ENCODE data around the gene PIP4P1.

The PIP4P1 gene

DNA sequence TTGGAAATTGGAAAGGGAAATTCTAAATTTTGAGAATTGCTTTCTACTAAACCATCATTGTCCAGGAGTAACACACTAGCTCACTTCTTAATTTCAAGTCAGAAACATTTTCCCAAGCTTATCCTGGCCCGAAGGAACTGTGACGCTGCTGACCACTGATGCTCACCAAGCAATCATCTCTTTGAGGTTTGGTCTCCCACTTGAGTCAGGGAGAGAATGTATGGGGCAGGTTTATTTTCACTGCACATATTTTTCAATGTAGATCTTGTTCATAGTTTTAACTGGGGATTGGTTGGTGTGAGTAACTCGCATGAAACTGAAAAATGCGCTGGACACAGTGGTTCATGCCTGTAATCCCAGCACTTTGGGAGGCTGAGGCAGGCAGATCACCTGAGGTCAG, 31.3 kb upstream of the PIP4P1 start (continued):
- TF ChIP-seq, protein P1, sequence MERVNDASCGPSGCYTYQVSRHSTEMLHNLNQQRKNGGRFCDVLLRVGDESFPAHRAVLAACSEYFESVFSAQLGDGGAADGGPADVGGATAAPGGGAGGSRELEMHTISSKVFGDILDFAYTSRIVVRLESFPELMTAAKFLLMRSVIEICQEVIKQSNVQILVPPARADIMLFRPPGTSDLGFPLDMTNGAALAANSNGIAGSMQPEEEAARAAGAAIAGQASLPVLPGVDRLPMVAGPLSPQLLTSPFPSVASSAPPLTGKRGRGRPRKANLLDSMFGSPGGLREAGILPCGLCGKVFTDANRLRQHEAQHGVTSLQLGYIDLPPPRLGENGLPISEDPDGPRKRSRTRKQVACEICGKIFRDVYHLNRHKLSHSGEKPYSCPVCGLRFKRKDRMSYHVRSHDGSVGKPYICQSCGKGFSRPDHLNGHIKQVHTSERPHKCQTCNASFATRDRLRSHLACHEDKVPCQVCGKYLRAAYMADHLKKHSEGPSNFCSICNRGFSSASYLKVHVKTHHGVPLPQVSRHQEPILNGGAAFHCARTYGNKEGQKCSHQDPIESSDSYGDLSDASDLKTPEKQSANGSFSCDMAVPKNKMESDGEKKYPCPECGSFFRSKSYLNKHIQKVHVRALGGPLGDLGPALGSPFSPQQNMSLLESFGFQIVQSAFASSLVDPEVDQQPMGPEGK (tag by site-specific recombination; IDR thresholded peaks at IDR 0.05) = no peak
- TF ChIP-seq ZSCAN23 (tag by site-specific recombination; IDR thresholded peaks at IDR 0.05) (no peak), HOXC10 (CRISPR knock-in tag; IDR thresholded peaks at IDR 0.05) (no peak), OSR2 (tag by site-specific recombination; IDR thresholded peaks at IDR 0.05) (no peak), IKZF3 (tag by site-specific recombination; IDR thresholded peaks at IDR 0.05) (no peak), ZNF560 (tag by site-specific recombination; IDR thresholded peaks at IDR 0.05; ENCODE audit: borderline replicate concordance) (no peak), KLF10 (tag by site-specific recombination; IDR thresholded peaks at IDR 0.05) (no peak), ZNF416 (tag by site-specific recombination; IDR thresholded peaks at IDR 0.05) (no peak), HOXA7 (CRISPR knock-in tag; IDR thresholded peaks at IDR 0.05; ENCODE audit: borderline replicate concordance) (no peak), ZNF549 (tag by site-specific recombination; IDR thresholded peaks at IDR 0.05) (no peak), ZNF623 (tag by site-specific recombination; IDR thresholded peaks at IDR 0.05) (no peak)
- TF ChIP-seq, protein P2, sequence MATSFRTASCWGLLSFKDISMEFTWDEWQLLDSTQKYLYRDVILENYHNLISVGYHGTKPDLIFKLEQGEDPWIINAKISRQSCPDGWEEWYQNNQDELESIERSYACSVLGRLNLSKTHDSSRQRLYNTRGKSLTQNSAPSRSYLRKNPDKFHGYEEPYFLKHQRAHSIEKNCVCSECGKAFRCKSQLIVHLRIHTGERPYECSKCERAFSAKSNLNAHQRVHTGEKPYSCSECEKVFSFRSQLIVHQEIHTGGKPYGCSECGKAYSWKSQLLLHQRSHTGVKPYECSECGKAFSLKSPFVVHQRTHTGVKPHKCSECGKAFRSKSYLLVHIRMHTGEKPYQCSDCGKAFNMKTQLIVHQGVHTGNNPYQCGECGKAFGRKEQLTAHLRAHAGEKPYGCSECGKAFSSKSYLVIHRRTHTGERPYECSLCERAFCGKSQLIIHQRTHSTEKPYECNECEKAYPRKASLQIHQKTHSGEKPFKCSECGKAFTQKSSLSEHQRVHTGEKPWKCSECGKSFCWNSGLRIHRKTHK (tag by site-specific recombination; IDR thresholded peaks at IDR 0.05) = no peak

DNA sequence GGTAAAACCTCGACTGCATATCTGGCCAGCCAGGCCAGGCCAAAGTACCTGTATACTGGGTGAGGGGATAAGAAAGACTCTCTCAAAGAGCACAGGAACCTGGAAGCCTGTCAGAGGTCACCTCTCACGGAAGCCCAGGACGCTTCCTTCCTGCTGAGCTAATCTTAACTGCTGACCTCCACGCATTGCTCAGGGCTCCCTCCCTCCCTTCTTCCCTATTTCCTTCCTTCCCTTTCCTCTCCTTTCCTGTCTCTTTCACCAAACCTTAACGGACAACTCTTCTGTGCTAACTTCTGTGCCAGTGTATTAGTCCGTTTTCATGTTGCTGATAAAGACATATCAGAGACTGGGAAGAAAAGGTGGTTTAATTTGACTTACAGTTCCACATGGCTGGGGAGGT, 29.3 kb upstream of the PIP4P1 start:
- Histone ChIP-seq H3K9me3 (ENCODE audit: control insufficient read depth, insufficient read depth, low read depth, low read length) (no peaks in the 10 kb centered on the region), H3K4me3 (ENCODE audit: low read depth, low read length) (no peak overlapping the region), H3K4me1 (ENCODE audit: control insufficient read depth, insufficient read depth, low read length) (no peaks in the 10 kb centered on the region), H3K27ac (ENCODE audit: extremely low read depth, low read depth, low read length) (no peak overlapping the region), H3K36me3 (ENCODE audit: control insufficient read depth in 2 of 2, insufficient read depth in 1 of 2, low read length in 2 of 2) (no peaks in the 10 kb centered on the region)
- ChIA-PET POLR2A (interaction anchor here (1.6 kb wide), 1 partner anchor 21 kb away, joined by 3 read pairs; no protein-coding TSS in a partner anchor), CTCF (no interaction called here)
- TF ChIP-seq, protein P3, sequence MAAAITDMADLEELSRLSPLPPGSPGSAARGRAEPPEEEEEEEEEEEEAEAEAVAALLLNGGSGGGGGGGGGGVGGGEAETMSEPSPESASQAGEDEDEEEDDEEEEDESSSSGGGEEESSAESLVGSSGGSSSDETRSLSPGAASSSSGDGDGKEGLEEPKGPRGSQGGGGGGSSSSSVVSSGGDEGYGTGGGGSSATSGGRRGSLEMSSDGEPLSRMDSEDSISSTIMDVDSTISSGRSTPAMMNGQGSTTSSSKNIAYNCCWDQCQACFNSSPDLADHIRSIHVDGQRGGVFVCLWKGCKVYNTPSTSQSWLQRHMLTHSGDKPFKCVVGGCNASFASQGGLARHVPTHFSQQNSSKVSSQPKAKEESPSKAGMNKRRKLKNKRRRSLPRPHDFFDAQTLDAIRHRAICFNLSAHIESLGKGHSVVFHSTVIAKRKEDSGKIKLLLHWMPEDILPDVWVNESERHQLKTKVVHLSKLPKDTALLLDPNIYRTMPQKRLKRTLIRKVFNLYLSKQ (tag by site-specific recombination; IDR thresholded peaks at IDR 0.05; ENCODE audit: borderline replicate concordance) = no peak
- no peak for TF ChIP-seq ZNF16 (tag by site-specific recombination; IDR thresholded peaks at IDR 0.05; ENCODE audit: low read depth)
- TF ChIP-seq, protein P4, sequence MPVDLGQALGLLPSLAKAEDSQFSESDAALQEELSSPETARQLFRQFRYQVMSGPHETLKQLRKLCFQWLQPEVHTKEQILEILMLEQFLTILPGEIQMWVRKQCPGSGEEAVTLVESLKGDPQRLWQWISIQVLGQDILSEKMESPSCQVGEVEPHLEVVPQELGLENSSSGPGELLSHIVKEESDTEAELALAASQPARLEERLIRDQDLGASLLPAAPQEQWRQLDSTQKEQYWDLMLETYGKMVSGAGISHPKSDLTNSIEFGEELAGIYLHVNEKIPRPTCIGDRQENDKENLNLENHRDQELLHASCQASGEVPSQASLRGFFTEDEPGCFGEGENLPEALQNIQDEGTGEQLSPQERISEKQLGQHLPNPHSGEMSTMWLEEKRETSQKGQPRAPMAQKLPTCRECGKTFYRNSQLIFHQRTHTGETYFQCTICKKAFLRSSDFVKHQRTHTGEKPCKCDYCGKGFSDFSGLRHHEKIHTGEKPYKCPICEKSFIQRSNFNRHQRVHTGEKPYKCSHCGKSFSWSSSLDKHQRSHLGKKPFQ (tag by site-specific recombination; IDR thresholded peaks at IDR 0.05) = no peak
- no peak for TF ChIP-seq ZNF76 (tag by site-specific recombination; IDR thresholded peaks at IDR 0.05; ENCODE audit: borderline replicate concordance, low read depth)
